HepG2 (cell line): Measurements from ENCODE around the gene RPL6. TPM values are rescaled to one million over a fixed set of nuclear protein-coding genes. Genes with fewer than 3 reads are reported as not detected.

Experiments
- MTF2 ChIP-seq: sonication (generic); formaldehyde crosslinking; IDR thresholded peaks from 2 replicates; pipeline ENCODE4 v1.5.0; 2020; ENCODE audit warnings: missing genetic modification reagents, borderline replicate concordance
- MXI1 ChIP-seq: IDR thresholded peaks from 3 replicates; pipeline ENCODE4 v1.6.1; 2012; ENCODE audit warnings: low read depth, low read length, inconsistent platforms, borderline replicate concordance
- MYC ChIP-seq: sonication (generic); formaldehyde crosslinking; IDR thresholded peaks from 2 replicates; pipeline ENCODE4 v1.9.0; 2021; ENCODE audit warnings: missing genetic modification reagents, borderline replicate concordance
- NFIC ChIP-seq: IDR thresholded peaks from 2 replicates; pipeline ENCODE4 v1.6.1; 2012; ENCODE audit warnings: mild to moderate bottlenecking, low read length, inconsistent platforms
- PHF20 ChIP-seq: sonication (generic); formaldehyde crosslinking; IDR thresholded peaks from 2 replicates; pipeline ENCODE4 v1.5.0; 2020; ENCODE audit warnings: mild to moderate bottlenecking, missing genetic modification reagents
- STAG1 ChIP-seq: sonication (generic); formaldehyde crosslinking; IDR thresholded peaks from 2 replicates; pipeline ENCODE4 v1.4.0; 2020; ENCODE audit warnings: missing genetic modification reagents
- ZFP41 ChIP-seq: sonication (generic); formaldehyde crosslinking; IDR thresholded peaks from 2 replicates; pipeline ENCODE4 v1.4.0; 2020; ENCODE audit warnings: mild to moderate bottlenecking, missing genetic modification reagents, borderline replicate concordance
- ZNF567 ChIP-seq: sonication (generic); formaldehyde crosslinking; IDR thresholded peaks from 2 replicates; pipeline ENCODE4 v1.8.1; 2023; ENCODE audit warnings: mild to moderate bottlenecking, missing genetic modification reagents, borderline replicate concordance
- ZNF713 ChIP-seq: sonication (generic); formaldehyde crosslinking; IDR thresholded peaks from 2 replicates; pipeline ENCODE4 v1.4.0; 2020; ENCODE audit warnings: mild to moderate bottlenecking, missing genetic modification reagents
- ZNF782 ChIP-seq: sonication (generic); formaldehyde crosslinking; IDR thresholded peaks from 2 replicates; pipeline ENCODE4 v1.4.0; 2020; ENCODE audit warnings: missing genetic modification reagents, mild to moderate bottlenecking, borderline replicate concordance
- ZSCAN12 ChIP-seq: sonication (generic); formaldehyde crosslinking; IDR thresholded peaks from 2 replicates; pipeline ENCODE4 v1.9.0; 2021; ENCODE audit warnings: mild to moderate bottlenecking, missing genetic modification reagents
- ZSCAN9 ChIP-seq: IDR thresholded peaks from 2 replicates; pipeline ENCODE4 v1.6.1; 2016; ENCODE audit warnings: borderline replicate concordance
- polyA plus RNA-seq, 8 experiments: library from polyadenylated mRNA; depleted of rRNA in 3 of 8; stranded (reverse) in 7 of 8; unstranded in 1 of 8; fragments of >200 nt; fragmentation: Illumina TruSeq in 4 of 8; extraction: Trizol in 4 of 8; gene quantifications; 2 replicates each; pipeline versions ENCODE4 v1.2.1 to v1.2.3, GENCODE V29; 2011 to 2016; ENCODE audit warnings: low read depth in 4 of 8, missing spikeins in 1 of 8, mixed read lengths in 1 of 8; ENCODE audit not compliant: insufficient read depth in 1 of 8
- total RNA-seq, 5 experiments: library from RNA; depleted of rRNA; stranded (reverse); fragments of >200 nt; fragmentation: Illumina TruSeq; extraction: Trizol; gene quantifications; 2 replicates each; pipeline ENCODE4 v1.2.3, GENCODE V29; 2016; ENCODE audit warnings: low read depth in 1 of 5
- TF ChIP-seq, protein P1 (sequence below): sonication (generic); formaldehyde crosslinking; IDR thresholded peaks from 2 replicates; pipeline ENCODE4 v1.9.0; 2022; ENCODE audit warnings: missing genetic modification reagents, mild to moderate bottlenecking, borderline replicate concordance
- TF ChIP-seq, protein P2 (sequence below): sonication (generic); formaldehyde crosslinking; IDR thresholded peaks from 2 replicates; pipeline ENCODE4 v1.8.0; 2022; ENCODE audit warnings: mild to moderate bottlenecking, missing genetic modification reagents; ENCODE audit not compliant: insufficient replicate concordance
- TF ChIP-seq, protein P3 (sequence below): sonication (generic); formaldehyde crosslinking; IDR thresholded peaks from one replicate; pipeline ENCODE4 v1.5.1; 2020; ENCODE audit warnings: mild to moderate bottlenecking, missing genetic modification reagents; ENCODE audit errors: not compliant biosample characterization
- TF ChIP-seq, protein P4 (sequence below): sonication (generic); formaldehyde crosslinking; IDR thresholded peaks from 2 replicates; pipeline ENCODE4 v1.8.1; 2023; ENCODE audit warnings: mild to moderate bottlenecking, moderate library complexity, missing genetic modification reagents

Gene RPL6
- total and polyA plus RNA-seq, 2 of the 13 experiments (the other 11 are each of a cell fraction or from before 2014, with no cell fraction given) = 1,551 to 1,719 TPM

DNA sequence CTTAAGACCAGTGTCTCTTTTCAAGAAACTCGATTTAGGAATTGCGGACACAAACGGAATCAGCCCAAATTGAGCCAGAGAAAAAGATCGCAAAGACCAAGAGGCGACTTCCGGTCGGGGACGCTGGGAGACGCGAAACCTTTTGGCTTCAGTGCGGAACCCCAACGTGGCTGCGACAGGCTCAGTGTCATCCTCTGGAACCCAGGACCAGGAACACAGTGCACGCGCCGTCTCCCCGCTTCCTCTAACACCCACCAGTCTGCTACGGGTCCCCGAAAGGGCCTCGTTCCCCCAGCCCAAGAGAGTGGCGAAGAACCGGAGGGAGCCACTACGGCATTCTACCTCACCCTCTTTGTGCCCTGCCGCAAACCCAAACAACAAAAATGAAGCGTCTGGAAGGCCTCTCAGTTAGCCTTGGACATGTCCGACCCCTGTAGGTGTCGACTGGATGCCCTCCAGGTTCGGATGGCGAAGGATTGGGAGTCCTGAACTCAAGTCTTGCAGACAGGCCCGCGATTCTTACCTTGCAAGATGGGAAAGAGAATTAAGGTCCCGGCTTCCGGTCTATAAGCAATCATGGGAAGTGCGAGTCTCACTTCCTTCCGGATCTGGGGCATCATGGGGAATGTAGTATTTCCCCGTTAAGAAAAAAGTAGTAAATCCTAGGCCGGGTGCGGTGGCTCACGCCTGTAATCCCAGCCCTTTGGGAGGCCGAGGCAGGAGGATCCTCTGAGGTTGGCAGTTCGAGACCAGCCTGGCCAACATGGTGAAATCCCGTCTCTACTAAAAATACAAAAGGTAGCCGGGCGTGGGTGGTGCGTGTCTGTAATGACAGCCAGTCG is at the start of gene RPL6 (continued):
- TF ChIP-seq MTF2 (CRISPR knock-in tag) = no peak
- TF ChIP-seq, protein P1, sequence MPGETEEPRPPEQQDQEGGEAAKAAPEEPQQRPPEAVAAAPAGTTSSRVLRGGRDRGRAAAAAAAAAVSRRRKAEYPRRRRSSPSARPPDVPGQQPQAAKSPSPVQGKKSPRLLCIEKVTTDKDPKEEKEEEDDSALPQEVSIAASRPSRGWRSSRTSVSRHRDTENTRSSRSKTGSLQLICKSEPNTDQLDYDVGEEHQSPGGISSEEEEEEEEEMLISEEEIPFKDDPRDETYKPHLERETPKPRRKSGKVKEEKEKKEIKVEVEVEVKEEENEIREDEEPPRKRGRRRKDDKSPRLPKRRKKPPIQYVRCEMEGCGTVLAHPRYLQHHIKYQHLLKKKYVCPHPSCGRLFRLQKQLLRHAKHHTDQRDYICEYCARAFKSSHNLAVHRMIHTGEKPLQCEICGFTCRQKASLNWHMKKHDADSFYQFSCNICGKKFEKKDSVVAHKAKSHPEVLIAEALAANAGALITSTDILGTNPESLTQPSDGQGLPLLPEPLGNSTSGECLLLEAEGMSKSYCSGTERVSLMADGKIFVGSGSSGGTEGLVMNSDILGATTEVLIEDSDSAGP (CRISPR knock-in tag) = peak; percentile 85
- no peak for TF ChIP-seq ZNF713 (CRISPR knock-in tag)
- no peak for TF ChIP-seq ZSCAN12 (CRISPR knock-in tag)
- peak; percentile 34; the same call in 1 of the 2 replicates for TF ChIP-seq ZNF567 (CRISPR knock-in tag)
- TF ChIP-seq, protein P2, sequence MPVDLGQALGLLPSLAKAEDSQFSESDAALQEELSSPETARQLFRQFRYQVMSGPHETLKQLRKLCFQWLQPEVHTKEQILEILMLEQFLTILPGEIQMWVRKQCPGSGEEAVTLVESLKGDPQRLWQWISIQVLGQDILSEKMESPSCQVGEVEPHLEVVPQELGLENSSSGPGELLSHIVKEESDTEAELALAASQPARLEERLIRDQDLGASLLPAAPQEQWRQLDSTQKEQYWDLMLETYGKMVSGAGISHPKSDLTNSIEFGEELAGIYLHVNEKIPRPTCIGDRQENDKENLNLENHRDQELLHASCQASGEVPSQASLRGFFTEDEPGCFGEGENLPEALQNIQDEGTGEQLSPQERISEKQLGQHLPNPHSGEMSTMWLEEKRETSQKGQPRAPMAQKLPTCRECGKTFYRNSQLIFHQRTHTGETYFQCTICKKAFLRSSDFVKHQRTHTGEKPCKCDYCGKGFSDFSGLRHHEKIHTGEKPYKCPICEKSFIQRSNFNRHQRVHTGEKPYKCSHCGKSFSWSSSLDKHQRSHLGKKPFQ (CRISPR knock-in tag) = peak; percentile 55
- TF ChIP-seq, protein P3, sequence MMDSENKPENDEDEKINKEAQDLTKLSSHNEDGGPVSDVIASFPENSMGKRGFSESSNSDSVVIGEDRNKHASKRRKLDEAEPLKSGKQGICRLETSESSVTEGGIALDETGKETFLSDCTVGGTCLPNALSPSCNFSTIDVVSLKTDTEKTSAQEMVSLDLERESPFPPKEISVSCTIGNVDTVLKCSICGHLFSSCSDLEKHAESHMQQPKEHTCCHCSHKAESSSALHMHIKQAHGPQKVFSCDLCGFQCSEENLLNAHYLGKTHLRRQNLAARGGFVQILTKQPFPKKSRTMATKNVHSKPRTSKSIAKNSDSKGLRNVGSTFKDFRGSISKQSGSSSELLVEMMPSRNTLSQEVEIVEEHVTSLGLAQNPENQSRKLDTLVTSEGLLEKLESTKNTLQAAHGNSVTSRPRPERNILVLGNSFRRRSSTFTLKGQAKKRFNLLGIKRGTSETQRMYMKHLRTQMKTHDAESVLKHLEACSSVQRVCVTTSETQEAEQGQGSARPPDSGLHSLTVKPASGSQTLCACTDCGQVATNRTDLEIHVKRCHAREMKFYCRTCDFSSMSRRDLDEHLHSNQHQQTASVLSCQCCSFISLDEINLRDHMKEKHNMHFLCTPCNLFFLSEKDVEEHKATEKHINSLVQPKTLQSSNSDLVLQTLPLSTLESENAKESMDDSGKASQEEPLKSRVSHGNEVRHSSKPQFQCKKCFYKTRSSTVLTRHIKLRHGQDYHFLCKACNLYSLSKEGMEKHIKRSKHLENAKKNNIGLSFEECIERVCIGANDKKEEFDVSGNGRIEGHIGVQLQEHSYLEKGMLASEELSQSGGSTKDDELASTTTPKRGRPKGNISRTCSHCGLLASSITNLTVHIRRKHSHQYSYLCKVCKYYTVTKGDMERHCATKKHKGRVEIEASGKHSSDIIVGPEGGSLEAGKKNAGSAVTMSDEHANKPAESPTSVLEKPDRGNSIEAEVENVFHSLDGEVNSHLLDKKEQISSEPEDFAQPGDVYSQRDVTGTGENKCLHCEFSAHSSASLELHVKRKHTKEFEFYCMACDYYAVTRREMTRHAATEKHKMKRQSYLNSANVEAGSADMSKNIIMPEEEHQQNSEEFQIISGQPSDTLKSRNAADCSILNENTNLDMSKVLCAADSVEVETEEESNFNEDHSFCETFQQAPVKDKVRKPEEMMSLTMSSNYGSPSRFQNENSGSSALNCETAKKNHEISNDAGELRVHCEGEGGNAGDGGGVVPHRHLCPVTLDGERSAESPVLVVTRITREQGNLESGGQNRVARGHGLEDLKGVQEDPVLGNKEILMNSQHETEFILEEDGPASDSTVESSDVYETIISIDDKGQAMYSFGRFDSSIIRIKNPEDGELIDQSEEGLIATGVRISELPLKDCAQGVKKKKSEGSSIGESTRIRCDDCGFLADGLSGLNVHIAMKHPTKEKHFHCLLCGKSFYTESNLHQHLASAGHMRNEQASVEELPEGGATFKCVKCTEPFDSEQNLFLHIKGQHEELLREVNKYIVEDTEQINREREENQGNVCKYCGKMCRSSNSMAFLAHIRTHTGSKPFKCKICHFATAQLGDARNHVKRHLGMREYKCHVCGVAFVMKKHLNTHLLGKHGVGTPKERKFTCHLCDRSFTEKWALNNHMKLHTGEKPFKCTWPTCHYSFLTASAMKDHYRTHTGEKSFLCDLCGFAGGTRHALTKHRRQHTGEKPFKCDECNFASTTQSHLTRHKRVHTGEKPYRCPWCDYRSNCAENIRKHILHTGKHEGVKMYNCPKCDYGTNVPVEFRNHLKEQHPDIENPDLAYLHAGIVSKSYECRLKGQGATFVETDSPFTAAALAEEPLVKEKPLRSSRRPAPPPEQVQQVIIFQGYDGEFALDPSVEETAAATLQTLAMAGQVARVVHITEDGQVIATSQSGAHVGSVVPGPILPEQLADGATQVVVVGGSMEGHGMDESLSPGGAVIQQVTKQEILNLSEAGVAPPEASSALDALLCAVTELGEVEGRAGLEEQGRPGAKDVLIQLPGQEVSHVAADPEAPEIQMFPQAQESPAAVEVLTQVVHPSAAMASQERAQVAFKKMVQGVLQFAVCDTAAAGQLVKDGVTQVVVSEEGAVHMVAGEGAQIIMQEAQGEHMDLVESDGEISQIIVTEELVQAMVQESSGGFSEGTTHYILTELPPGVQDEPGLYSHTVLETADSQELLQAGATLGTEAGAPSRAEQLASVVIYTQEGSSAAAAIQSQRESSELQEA (CRISPR knock-in tag) = no peak
- TF ChIP-seq MYC (CRISPR knock-in tag) = peak; percentile 99
- TF ChIP-seq, protein P4, sequence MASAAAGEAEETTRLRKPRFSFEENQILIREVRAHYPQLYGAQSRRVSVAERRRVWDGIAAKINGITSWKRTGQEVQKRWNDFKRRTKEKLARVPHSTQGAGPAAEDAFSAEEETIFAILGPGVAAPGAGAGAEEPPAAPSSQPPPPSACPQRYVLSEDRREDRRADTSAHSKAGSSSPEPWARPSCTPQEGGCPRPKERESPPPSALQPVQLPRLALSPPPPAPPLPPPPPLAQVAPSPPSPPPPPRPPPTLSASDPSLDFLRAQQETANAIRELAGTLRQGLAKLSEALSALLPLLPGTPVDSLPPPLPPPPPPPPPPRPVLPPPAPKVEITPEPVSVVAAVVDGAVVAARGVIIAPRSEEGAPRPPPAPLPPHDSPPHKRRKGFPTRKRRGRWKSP (CRISPR knock-in tag) = peak; percentile 83
- no peak; the same call in 1 of the 2 replicates for TF ChIP-seq STAG1 (CRISPR knock-in tag)
- TF ChIP-seq PHF20 = peak; percentile 90
- peak; percentile 67; the same call in 2 of the 3 replicates for TF ChIP-seq MXI1
- TF ChIP-seq ZNF782 (CRISPR knock-in tag) = no peak
- no peak for TF ChIP-seq ZFP41 (CRISPR knock-in tag)
- TF ChIP-seq NFIC = peak; percentile 60; the same call in 1 of the 2 replicates
- TF ChIP-seq ZSCAN9 (CRISPR knock-in tag) = no peak
